HG03064 (cell line): ENCODE results near the gene SART3.

ENCODE experiments used
- ATAC-seq: cut with Tn5 transposase; IDR thresholded peaks from one replicate; pipeline ENCODE4 v1.9.1; 2021; ENCODE audit warnings: low read depth; ENCODE audit not compliant: unreplicated experiment

SART3 gene

GRCh38 chr12:108526482-108527165 lies 34.3 kb downstream of the SART3 start:
- no peak for ATAC-seq

DNA sequence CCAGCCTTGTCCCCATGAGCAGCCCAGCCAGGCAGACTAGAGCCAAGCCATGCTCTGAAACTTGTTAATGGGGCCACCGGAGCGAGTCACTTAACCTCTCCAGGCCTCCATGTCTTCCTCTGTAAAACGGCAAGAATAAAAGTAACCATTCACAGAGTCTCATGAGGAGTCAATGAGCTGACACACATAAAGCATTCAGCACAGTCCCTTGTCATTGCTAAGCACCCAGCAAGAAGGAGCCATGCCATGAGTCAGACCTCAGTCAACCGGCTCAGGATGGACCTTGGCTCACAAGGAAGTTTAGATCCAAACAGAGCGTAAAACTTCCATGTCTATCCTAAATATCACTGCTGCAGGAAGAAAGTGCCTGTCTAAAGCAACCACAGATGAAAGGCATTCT lies 35.3 kb downstream of the SART3 start:
- ATAC-seq, result no peak

- ATAC-seq, result no peak
Measured at GRCh38 chr12:108523365-108523764, 37.6 kb downstream of the SART3 start.

- no peak for ATAC-seq
Measured at GRCh38 chr12:108519558-108519957, 41.4 kb downstream of the SART3 start.

GRCh38 chr12:108518716-108519496 lies 42.1 kb downstream of the SART3 start:
- no peak for ATAC-seq

- ATAC-seq, result no peak
Measured at GRCh38 chr12:108518101-108518715, 42.8 kb downstream of the SART3 start.

GRCh38 chr12:108517288-108518100 lies 43.5 kb downstream of the SART3 start:
- ATAC-seq, result no peak

- no peak for ATAC-seq
Measured at GRCh38 chr12:108516511-108517275, 44.3 kb downstream of the SART3 start.

DNA sequence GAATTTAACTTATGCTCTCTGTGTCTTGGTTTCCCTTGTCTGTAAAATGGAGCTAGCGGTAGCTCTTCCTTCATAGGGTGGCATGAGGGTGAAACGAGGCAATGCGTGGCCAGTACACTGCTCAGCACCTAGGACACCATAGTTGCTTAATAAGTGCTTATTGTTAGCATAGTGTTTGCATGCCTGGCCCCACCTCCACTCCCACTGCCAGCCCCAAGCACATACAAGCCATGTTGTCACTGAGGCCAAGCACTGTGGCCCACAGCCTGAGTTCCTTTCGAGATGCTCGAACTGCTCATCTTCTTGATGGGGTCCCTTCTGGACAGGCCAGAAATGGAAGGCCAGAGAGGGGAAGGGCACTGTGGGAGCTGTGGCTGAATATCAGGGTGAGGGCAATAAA lies 45.1 kb downstream of the SART3 start:
- ATAC-seq, result no peak

GRCh38 chr12:108514973-108515814 lies 45.8 kb downstream of the SART3 start, which contains the start of gene FICD:
Gene FICD (plus strand): TSS chr12:108515277. CDS start chr12:108516973, 1,696 bp downstream.
- peak; percentile 62 for ATAC-seq

- ATAC-seq, result no peak
Measured at GRCh38 chr12:108514468-108514972, 46.5 kb downstream of the SART3 start.

- peak; percentile 24 for ATAC-seq
Measured at GRCh38 chr12:108511633-108512540, 49.1 kb downstream of the SART3 start.

GRCh38 chr12:108510836-108511235 lies 50.1 kb downstream of the SART3 start:
- no peak for ATAC-seq

DNA sequence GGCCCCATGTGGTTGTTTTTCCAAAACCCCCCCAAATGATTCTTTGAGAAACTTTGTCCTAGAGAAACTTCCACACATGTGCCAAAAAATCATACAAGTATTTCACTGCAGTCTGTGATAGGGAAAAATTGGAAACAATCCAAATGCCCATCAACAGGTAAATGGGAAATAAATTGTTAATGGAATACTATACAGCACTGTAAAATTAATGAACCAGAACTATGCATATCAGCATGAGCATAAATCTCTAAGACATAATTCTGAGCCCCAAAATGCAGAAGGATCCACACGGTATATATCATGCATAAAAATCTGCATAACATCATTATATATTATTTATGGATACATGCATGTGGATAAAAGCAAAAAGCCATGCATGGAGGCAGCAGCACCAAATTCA lies 51.2 kb downstream of the SART3 start:
- ATAC-seq, result no peak

DNA sequence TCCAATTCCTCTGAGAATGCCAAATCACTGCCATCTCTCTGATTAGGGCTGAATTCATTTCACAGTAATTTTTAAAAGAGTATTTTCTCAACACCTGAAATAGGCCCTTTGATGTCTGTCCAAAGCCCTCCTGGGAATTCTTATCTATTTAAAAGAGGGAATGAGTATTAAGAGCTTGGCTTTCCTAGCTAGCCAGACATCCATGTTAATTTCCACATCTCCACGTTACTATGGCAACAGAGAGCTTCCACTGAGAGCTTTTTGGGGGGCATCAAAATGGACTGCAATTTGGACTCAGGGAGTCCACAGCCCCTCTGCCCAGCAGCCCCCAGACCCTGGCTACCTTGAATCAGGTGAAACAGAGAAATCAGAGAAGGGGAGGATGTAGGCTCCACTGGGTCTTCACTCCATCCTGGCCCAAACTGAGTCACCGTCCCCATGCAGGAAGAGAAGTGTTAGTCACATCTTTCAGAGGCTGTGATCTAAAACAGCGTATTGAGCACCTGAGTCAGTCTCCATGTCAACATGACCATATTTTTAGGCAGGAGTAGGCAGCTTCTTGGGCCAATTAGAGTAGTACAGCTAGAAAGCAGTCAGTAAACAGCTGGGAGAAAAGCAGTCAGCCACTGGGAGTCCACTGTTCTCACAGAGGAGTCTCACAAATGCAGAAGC lies 52.9 kb downstream of the SART3 start:
- ATAC-seq, result no peak

- no peak for ATAC-seq
Measured at GRCh38 chr12:108505129-108505528, 55.8 kb downstream of the SART3 start.

DNA sequence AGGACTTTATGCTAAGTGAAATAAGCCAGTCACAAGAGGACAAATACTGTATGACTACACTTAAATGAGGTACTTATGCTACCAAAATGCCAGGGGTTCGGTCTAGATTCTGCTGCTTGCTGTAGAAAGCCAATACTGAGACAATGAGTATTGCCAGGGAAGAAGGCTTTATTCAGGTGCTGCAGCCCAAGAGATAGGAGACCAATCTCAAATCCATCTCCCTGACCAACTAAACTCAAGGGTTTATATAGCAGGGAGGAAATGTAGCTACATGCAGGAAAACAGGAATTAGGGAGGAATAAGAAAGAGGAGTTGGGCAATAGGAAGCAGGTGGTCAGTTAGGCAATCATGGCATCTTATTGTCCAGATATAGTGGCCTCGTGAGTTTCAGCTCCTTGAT lies 58.1 kb downstream of the SART3 start:
- ATAC-seq, result no peak
